Tibial artery (tissue), 4 donors: ENCODE results near the gene EMC6.

Experiments
- DNase-seq, 2 donors: peaks; one replicate each; pipeline ENCODE4 v3.0.0-alpha.2; 2019
- H3K27ac ChIP-seq, 2 donors: fragments of 200-600 bp; sonication (generic) in 1 of 2; 1 replicate in 1 of 2; 2 replicates in 1 of 2; pipeline ENCODE4 v1.5.1; 2018 to 2019; ENCODE audit warnings: mild to moderate bottlenecking in 1 of 2
- H3K27me3 ChIP-seq, 2 donors: fragments of 200-600 bp; sonication (generic) in 1 of 2; one replicate each; pipeline versions ENCODE4 v1.5.1 to v1.6.0; 2016 to 2019
- H3K36me3 ChIP-seq, 3 donors: fragments of 200-600 bp; sonication (generic) in 2 of 3; one replicate each; pipeline ENCODE4 v1.5.1; 2016 to 2019; ENCODE audit warnings: mild to moderate bottlenecking in 2 of 3
- H3K4me1 ChIP-seq, 4 donors: fragments of 200-600 bp; sonication (generic) in 2 of 4; 1 replicate in 3 of 4; 2 replicates in 1 of 4; pipeline ENCODE4 v1.5.1; 2016 to 2019
- H3K4me3 ChIP-seq, 2 donors: fragments of 200-600 bp; sonication (generic) in 1 of 2; 1 replicate in 1 of 2; 2 replicates in 1 of 2; pipeline ENCODE4 v1.5.1; 2018 to 2019; ENCODE audit warnings: mild to moderate bottlenecking in 2 of 2
- H3K9me3 ChIP-seq, 3 donors: fragments of 200-600 bp; sonication (generic) in 1 of 3; one replicate each; pipeline ENCODE4 v1.5.1; 2016 to 2019
- intact Hi-C: fragments of 100-400 bp; cut with DNase I; formaldehyde crosslinking; loops from one replicate; pipeline ENCODE4 v1.15.0; 2023; ENCODE audit warnings: low total_unique reads
- TF ChIP-seq, protein P1 (sequence below), 2 experiments: fragments of 200-600 bp in 1 of 2; fragments of 450-650 bp in 1 of 2; IDR thresholded peaks; one replicate each; pipeline ENCODE4 v1.5.1; 2017 to 2019; ENCODE audit warnings: antibody characterized with exemption in 2 of 2, mild to moderate bottlenecking in 1 of 2, moderate library complexity in 1 of 2

EMC6 gene

DNA sequence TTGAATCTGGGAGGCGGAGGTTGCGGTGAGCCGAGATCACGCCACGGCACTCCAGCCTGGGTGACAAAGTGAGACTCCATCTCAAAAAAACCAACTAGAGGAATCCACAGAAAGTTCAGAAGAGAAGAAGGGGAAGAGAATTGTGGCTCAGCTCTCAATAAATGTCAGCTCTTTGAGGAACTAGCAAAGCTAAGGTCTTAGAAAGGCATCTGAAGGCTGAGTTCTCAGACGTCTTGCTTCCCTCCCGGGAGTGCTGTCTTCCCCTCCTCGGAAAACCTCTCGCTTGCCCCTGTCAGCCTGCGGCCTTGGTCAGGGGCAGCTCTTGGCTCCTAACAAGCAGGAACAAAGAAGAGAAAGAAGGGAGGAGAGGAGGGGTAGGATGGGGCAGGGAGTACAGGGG lies 37.8 kb upstream of the EMC6 start:
- peaks cover 20 to 53% (median 46%) of the 10 kb centered on the region in 3 donors for H3K36me3 ChIP-seq
- DNase-seq: no peak
- H3K4me3 ChIP-seq: no peak overlapping the region
- H3K27ac ChIP-seq: no peak overlapping the region
- TF ChIP-seq, protein P1, sequence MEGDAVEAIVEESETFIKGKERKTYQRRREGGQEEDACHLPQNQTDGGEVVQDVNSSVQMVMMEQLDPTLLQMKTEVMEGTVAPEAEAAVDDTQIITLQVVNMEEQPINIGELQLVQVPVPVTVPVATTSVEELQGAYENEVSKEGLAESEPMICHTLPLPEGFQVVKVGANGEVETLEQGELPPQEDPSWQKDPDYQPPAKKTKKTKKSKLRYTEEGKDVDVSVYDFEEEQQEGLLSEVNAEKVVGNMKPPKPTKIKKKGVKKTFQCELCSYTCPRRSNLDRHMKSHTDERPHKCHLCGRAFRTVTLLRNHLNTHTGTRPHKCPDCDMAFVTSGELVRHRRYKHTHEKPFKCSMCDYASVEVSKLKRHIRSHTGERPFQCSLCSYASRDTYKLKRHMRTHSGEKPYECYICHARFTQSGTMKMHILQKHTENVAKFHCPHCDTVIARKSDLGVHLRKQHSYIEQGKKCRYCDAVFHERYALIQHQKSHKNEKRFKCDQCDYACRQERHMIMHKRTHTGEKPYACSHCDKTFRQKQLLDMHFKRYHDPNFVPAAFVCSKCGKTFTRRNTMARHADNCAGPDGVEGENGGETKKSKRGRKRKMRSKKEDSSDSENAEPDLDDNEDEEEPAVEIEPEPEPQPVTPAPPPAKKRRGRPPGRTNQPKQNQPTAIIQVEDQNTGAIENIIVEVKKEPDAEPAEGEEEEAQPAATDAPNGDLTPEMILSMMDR (IDR thresholded peaks at IDR 0.05): no peak
- H3K4me1 ChIP-seq: peaks cover 0 to 23% (median 13%) of the 10 kb centered on the region in 4 donors
- intact Hi-C loops: no loop called here
- no peaks in the 10 kb centered on the region for H3K27me3 ChIP-seq
- no peaks in the 10 kb centered on the region for H3K9me3 ChIP-seq

DNA sequence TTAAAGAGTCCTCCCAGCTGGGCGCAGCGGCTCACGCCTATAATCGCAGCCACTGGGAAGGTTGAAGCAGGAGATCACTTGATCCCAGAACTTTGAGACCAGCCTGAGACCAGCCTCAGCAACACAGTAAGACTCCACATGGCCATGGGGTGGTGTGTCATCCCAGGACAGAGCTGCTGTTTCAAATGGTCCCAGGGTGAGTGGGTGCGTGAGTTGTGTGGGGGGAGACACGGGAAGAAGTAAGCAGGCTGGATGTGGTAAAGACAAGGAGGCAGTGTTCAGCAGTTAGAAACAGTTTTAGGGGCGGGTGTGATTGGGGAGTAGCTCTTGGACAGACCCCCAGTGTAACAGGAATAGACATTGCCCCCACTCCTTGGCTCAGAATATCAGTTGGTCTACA lies 36.3 kb upstream of the EMC6 start:
- DNase-seq: no peak
- intact Hi-C loops: no loop called here
- H3K36me3 ChIP-seq: peaks cover 12 to 42% (median 32%) of the 10 kb centered on the region in 3 donors

DNA sequence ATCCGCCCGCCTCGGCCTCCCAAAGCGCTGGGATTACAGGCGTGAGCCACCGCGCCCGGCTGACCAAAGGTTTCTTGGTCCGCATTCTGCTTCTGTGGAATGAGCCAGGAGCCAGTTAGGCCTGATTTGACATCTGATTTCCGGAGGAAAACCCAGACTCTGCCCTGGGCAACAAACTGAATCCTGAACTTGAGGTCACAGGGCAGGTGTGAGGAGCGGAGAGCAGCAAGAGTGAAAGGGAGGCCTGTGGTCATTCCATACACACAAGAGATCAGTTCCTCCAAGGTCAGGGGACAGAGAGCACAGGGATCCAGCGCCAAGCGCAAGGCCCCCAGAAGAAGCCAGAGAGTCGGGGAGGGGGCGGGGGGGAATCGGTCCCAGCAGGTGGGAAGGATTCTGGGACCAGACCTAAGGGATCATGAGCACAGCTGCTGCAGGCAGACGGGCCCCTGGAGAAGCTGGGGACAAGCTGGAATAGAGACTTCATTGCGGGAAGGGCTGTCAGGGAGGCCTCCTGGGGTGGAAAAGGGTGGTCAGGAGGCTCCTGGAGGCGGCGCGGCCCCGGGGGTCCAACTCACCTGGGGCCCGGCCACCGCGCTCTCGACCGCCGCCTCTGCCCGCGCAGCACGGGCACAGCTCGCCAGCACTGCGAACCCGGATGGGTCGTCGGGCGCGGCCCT lies 33.0 kb upstream of the EMC6 start:
- Histone ChIP-seq H3K4me3 (peak overlapping the region; percentile 92 to 94), H3K9me3 (no peaks in the 10 kb centered on the region), H3K36me3 (peaks cover 0 to 15% (median 2%) of the 10 kb centered on the region in 3 donors), H3K27me3 (no peaks in the 10 kb centered on the region), H3K4me1 (peaks cover 0 to 35% (median 22%) of the 10 kb centered on the region in 4 donors), H3K27ac (peak overlapping the region; percentile 93 to 98)
- DNase-seq: no peak
- intact Hi-C loops: loop anchor here (1.0 kb wide), 1 partner anchor 33 kb away; the partner anchor contains the start of genes EMC6 and TAX1BP3
- TF ChIP-seq, protein P1 (IDR thresholded peaks at IDR 0.05): no peak

More for the DNA sequence above, 36.3 kb upstream of the EMC6 start:
- TF ChIP-seq, protein P1 (IDR thresholded peaks at IDR 0.05): no peak
- no peaks in the 10 kb centered on the region for H3K9me3 ChIP-seq
- no peaks in the 10 kb centered on the region for H3K27me3 ChIP-seq
- H3K27ac ChIP-seq: no peak overlapping the region
- peaks cover 0 to 28% (median 16%) of the 10 kb centered on the region in 4 donors for H3K4me1 ChIP-seq
- H3K4me3 ChIP-seq: no peak overlapping the region

DNA sequence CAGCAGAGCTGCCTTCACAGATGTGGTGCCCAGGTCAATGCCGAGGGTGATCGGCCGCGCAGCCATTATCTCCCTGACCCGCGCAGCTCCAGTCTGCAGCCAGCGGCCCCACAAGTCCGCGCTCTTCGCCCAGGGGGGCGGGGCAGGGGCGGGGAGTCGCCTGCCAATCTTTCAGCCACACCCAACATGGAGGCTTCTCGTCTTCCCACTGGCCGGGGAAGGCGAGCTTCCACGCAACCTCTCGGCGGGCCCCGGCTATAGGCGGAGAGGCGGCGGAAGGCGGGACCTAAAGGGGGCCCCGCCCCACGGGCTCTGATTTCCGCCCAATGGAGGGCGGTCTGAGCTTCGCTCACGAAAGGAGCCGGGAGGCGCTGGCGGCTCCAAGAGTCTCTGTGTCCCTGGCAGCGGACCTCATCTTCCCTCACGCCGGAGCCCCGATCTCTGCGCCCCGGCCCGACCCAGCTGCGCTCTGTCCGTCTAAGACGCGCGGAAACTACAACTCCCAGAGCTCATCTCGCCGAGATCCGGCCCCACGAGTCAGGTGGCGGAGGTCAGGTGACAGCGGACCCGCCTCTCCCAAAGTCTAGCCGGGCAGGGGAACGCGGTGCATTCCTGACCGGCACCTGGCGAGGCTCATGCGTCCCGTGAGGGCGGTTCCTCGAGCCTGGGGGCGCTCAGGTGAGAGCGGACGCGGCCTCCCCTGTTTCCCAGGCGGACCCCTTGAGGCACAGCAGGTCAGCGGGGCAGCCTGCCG lies 32.3 kb upstream of the EMC6 start, which contains the start of the genes CTNS and SHPK:
Gene CTNS, plus strand, starts transcription at position 607 of the 754 bp plus-strand sequence. CDS start 3,447 bp downstream, outside the sequence.
Gene SHPK, minus strand, starts transcription at position 97 of the 754 bp plus-strand sequence. Its CDS starts 31 bp downstream, at position 66.
- H3K9me3 ChIP-seq: no peaks in the 10 kb centered on the region
- H3K36me3 ChIP-seq: peaks cover 0 to 15% (median 0%) of the 10 kb centered on the region in 3 donors
- intact Hi-C loops: loop anchor here (1.0 kb wide), 1 partner anchor 32 kb away; the partner anchor contains the start of genes EMC6 and TAX1BP3
- peak within 1 kb of the TSS; percentile 92 to 94 for H3K4me3 ChIP-seq
- no peaks in the 10 kb centered on the region for H3K27me3 ChIP-seq
- DNase-seq: peak; percentile 97 to 98
- H3K4me1 ChIP-seq: peaks cover 0 to 35% (median 22%) of the 10 kb centered on the region in 4 donors
- H3K27ac ChIP-seq: peak within 1 kb of the TSS; percentile 93 to 98
- TF ChIP-seq, protein P1 (IDR thresholded peaks at IDR 0.05): peak in 1 of 2 experiments; percentile 7

DNA sequence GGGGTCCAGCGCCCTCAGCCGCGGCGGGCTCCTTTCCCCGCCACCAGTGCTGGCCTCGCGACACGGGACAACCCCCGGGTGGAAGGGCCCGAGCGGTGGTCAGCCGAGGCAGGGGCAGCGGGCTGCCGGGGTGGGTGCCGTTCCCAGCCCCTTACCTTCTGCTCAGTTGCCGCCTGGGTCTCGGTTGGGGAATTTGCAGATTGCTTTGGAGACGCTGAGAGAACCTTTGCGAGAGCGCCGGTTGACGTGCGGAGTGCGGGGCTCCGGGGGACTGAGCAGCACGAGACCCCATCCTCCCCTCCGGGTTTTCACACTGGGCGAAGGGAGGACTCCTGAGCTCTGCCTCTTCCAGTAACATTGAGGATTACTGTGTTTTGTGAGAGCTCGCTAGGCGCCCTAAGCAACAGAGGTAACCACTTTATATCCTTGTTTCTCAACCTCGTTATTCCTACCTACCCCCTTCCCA lies 31.7 kb upstream of the EMC6 start:
- Histone ChIP-seq H3K4me1 (peaks cover 0 to 35% (median 22%) of the 10 kb centered on the region in 4 donors), H3K9me3 (no peaks in the 10 kb centered on the region), H3K27ac (peak overlapping the region; percentile 93 to 98), H3K36me3 (peaks cover 0 to 17% (median 0%) of the 10 kb centered on the region in 3 donors), H3K27me3 (no peaks in the 10 kb centered on the region), H3K4me3 (peak overlapping the region; percentile 92 to 94)
- intact Hi-C loops: loop anchor here (1.0 kb wide), 1 partner anchor 31 kb away; the partner anchor contains the start of genes EMC6 and TAX1BP3
- TF ChIP-seq, protein P1 (IDR thresholded peaks at IDR 0.05): peak in 1 of 2 experiments; percentile 2
- DNase-seq: no peak
